SKM-1 (cell line): ENCODE results near the gene NHEJ1.

Experiments used
- DNase-seq: peaks from one replicate; lab custom pipeline; 2025; ENCODE audit not compliant: unreplicated experiment; lab: John Stamatoyannopoulos, UW

Gene NHEJ1

DNA sequence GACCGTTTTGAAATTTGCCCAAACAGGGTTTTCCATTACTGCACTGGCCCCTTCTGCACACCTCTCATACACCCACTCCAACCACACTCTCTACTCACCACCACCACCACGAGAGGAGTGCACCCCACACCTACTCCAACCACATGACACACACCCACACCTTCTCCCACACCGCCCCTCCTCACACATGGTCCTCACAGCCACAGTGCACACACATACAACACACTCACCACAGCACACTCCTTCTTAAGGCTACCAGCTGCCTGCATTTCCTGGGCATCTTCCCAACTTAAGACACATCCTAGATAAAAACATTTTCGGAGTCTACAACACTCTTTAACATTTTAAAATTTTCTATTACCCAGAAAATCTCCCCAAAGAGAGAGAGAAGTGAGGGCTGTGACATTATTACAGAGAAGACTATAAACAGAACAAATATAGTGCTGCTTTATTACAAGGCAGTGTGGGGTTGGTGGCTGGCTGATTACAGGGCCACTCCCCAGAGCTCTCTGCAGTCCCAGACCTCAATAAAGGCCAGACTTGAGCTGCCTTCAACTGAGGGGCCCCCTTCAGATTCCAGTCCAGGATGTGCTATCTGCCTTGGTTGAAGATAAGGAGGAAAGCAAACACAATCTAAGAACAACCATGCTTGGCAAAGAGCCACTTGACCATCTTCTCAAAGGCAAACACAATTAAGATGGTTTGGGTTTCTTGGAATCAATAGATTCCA lies 36.1 kb downstream of the NHEJ1 start:
- DNase-seq, result no peak

DNA sequence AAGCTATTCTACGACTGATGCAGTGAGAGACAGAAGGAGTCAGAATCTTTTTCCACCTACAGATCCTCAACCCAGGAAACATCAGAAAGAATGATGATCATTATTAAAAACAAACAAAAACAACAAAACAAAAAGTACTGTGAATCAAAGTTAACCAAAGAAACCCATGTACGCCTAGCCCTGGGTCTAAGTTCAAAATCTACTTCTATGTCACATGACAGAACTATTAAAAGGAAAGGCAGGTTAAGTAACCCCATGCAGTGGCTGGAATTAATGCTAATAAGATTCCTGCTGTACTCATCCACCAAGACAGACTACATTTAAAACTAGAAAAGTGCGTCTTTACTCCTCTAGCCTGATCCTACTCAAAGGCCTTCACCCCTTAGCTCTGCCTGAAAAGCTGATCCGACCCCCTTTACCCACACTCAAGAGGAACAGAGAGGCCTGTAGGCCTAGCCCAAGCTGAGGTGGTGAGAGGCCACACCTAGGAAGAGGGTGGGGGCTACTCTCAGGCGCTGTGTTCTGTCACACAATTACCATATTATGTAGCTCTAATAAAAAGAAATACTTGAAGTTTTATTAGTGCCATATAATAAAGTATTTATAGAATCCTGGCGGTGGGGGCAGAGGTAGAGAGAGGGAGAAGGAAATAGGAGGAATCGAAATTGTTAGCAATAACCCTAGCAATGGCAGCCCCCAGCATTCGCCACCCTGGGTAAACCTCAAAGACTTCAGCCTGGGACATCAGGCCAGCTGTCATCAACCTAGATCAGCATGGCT lies 37.1 kb downstream of the NHEJ1 start:
- no peak for DNase-seq

DNA sequence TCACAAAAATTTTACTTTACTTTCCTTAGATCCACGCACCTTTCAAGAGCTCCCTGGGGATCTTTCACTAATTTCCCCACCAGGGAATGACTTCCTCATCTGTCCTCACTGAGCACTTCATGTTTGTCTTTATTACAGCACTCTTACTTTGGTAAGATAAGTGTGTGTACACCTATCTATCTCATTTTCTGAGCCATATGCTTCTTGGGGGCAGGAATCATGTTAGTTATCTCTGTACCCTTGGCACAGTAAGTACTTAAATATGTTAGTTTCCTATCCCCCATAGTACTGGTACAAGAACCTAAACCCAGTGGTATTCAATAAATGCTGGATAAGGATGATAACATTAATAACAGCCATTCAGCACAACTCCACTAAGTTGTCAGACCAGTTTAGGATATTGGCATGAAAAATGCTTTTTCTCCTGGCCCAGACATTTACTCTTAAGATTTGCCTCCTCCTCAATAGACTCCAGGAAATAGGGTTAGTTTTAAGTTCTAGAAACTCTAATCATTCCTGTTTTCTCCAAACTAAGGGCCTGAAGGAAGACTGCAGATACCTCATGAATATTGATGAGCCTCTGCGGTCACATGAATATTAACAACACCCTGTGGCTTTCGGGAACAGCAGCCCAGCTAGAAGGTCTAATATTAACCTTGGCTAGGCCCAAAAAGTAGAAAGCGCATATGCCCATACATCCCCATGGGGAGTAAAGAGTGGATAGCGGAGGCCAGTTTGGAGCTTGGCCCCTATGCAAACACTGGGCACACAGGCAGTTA lies 38.2 kb downstream of the NHEJ1 start:
- no peak for DNase-seq

DNA sequence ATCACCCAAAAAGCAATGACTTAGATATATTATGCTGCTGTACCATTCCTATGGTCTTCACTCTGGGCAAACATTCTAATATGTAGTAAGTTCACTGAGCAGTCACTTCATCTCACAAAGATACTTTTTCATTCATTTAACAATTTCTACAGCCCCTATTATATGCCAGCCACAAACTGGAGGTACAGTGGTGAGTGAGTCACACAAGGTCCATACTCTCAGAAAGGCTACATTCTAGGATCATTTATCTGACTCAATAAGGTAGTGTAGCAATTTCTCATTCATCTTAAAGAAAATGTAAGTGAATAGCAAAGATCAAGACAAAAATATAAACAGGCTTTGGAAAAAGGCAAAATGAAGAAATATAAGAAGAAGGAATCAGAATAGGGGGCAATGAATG lies 40.5 kb downstream of the NHEJ1 start:
- DNase-seq, result no peak

DNA sequence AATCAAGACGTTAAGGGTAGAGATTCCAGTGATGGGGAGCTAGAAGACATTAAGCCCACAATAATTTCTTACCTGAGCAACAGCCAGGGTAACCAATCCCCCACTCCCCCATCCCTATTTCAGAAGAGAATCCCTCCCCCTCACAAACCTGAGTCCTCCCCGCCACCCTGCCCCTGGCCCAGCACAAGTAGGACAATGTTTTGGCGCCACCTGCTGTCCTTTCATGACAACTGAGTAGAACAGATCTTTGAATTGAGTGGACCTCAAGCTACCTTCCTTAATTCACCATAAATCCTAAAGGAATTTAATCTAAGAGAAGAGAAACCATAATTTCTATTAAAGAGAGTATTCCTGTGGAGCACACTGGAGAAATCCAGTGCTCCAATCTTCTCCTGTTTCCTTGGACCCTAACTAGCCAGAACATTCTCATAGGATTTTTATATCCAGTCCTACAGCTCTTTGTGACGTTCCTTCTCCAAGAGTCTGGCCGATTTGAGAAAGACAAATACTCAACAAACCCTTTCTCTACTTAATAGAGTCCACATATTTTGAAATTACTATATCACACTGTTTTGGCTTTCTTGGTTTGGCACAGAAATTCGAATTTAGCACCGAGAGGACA lies 41.1 kb downstream of the NHEJ1 start:
- no peak for DNase-seq

DNA sequence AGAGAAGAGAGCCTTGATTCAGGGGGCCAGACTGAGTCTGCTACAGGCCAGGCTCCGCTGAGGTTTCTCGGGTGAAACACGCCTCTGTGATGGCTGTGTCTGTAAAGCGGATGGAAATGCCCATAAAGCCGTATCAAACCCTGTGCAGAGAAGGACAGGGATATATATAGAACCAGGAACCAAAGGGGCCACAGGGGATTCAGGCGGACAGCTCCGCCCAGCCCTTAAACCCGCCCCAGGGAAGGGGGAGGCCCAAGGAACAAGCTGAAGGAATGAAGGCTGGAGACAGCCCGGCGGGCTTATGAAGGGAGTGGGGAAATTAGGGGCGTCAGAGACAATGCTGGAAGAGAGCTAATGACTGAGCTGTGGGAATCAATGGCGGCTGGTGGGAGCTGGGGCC lies 42.1 kb downstream of the NHEJ1 start:
- DNase-seq, result no peak

DNA sequence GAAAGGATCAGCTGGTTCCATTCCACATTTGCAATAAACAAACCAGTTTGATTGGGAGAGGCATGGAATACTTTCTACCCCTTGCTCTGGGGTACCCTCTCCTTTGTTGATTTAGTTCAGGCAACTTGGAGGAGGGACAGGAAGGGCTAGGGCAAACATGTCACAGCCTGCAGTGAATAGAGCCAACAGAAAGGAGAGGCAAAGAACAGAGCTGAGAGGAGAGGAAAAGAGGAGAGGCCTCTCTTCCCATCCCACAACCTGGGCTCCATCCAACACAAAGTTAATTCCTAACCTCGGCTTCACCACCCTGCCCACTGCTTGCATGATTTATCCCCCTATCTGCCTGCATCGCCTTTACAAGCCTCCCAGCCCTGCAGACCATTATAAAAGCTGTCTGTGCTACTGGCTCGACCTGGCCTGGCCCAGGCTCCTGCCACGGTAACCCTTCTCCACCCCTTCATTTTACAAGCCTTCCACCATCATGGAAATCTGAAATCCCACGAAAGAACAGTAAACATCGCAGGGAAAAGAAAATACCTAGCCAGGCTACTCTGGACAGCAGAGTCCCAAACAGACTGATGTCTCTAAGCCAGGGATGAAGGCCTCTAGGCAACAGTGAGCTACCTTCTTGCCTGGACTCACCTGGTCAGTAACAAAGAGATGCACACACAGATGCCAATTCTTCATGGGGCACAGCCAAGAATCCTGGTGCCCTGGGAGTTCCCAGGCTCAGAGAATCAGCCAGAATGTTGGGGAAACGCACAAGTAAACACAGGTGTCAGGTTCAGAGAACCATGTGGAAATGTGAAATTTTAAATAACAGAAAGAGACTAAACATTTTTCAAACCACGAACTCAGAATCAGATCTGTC lies 43.6 kb downstream of the NHEJ1 start:
- no peak for DNase-seq

DNA sequence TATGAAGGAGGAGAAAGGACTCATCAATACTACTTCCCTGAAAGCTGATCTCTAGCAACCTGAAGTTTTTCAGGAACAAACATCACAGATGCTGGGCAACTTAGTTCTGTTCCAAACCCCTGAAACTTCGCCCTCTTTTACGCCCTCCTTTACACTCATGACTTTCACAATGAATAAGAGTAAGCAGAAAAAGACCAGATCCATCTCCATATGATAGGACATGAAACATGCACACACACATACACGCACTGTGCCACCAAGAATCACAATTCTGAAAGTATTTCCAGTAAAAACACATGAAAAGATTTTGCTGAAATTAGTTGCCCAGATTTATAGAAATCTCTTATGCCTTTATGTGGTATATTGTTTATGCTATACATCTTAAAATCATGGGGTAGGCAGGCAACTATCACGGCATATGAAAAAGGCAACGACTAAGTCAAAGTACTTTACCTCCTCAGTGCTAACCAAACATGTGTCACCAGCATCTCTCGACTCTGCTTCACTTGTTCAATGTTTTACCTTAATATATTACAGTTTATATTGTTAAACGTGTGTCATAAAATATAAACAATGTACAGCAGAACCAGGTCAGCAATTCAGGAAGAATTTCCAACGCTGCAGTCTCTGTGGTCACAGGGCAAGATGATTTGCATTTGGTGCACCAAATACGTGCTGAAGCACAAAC lies 47.8 kb downstream of the NHEJ1 start:
- no peak for DNase-seq

DNA sequence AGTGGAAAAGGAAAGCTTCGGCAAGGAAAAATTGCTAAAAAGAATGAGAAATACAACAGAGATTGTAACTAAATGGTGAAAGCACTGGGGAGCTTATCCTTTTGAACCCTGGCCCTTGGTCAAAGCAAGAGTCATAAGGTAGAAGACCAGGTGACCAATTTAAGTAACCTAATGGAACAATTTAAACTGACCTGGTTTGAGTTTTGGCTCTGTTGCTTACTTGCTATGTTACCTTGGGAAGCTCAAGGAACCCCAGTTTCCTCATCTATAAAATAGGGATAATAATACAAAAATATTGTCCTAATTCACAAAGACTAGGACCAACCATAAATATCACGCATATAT lies 48.6 kb downstream of the NHEJ1 start:
- no peak for DNase-seq

DNA sequence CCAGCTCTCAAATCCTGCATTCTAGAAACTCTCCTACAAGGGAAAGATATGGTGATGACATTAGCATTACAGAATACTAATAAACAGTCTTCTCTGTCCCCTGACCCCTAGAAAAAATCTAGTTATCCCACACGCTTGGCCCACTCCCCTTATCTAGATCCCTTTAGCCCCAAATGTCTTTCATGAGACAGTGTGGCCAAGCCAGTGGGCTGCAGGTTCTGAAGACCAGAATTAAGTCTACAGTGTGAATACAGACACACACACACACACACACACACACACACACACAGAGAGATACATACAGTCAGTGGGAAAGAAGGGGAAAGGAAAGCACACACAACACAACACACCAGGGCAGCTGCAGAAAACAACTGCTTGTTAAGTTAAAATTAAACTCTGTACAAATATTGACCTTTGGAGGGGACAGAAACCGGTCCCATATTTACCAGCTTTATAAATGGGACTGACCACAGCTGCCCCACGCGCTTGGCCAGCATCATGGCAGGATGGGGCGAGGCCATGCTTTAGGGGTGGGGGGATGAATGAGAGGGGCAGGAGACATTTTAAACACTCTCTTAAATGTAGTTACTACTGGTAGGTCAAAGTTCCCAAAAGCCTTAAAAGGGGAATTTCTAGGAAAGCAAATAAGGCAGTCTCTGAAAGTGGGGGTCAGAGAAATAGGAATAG lies 49.1 kb downstream of the NHEJ1 start:
- DNase-seq, result no peak

DNA sequence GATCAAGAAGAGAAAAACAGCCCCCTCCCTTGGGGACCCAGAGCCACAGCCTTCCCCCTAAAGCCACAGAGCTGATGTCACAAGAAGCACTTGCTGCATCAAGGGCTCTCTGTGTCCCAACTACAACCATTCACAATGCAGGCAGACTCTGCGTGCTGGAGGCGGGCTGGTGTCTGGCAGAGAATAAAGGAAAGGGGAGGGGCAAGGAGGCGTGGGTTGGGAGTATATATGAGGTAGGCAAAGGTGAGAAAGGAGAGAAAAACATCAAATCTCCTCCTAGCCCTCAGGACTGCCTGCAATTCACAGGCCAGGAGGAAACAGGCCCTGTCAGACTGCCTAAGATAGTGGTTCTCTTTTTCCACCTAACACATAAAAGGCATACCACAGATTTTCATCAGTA lies 51.1 kb downstream of the NHEJ1 start:
- peak; percentile 74 for DNase-seq

DNA sequence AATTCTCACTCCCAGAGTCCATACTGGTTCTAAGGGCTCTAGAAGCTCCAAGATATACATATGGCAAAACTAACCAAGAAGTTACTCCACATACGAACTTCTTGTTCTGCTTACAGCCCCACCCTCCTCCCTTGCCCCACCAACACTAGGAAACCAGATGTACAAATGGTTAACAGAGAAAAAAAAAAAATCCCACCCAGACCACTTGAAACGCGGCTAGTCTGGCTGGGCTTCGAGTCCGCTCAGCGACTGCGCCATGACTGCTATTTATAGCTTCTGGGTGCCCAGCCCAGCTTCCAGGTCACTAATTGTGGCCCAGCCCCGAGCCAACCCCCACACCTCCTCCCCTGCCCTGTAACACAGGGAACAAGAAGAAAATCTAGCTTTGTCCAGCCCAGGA lies 52.9 kb downstream of the NHEJ1 start:
- no peak for DNase-seq

DNA sequence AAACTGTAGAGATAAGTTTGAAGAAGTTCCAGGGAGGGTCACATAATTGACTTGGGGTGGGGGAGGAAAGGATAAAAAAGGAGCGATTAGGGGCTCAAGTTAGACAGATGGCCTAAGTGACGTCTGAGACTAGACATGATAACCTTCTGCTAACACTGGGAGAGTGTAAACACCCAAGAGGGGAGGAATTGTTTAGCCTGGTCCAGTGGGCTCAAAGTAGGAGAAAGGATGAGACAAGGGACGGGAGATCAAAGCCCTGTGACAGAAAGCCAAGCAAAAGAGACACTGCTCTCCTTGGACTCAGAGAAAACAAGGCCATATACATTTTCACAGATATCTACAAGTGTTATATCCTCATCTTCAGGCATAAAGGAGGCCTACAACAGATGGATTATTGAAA lies 54.4 kb downstream of the NHEJ1 start:
- DNase-seq, result no peak

DNA sequence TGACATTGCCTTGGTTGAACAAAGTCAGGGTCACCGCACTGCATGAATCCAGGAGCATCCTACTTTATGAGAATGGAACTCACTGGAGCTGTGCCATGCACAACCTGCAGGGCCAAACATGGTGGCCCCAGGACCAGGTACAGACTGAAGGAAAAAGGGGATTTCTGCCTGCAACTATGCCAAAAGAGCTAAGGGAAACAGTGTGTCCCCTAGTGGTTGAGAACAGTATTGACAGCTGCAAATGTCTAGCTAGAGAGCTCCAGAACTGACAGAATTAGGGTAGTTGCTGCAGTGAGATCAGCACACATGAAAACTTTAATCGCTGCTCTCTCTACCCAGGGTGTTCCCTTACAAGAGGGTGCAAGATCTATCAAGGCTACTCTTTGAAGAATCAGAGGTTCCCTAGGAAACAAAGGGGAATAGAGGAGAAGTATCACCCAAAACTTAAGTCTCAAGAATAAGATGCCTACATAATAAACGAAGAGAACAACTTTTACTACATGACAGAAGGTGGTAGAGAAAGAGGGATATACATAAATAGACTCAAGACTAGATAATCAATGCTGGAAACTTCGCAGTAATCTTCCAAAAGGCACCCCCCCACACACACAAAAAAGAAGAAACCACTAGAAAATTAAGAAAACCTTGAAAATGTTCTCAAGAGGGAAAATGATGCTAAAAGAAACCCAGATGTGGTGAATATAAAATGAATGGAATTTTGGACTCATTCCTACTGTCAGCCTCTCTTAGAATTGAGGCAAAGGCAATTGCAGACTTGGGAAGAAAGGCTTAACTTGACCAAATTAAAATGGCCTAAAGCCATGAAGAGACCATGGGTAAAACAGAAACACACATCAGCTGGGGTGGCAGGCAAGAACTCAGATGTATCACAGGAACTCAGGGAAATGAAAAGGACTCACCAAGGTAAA lies 56.2 kb downstream of the NHEJ1 start:
- DNase-seq, result peak; percentile 62

DNA sequence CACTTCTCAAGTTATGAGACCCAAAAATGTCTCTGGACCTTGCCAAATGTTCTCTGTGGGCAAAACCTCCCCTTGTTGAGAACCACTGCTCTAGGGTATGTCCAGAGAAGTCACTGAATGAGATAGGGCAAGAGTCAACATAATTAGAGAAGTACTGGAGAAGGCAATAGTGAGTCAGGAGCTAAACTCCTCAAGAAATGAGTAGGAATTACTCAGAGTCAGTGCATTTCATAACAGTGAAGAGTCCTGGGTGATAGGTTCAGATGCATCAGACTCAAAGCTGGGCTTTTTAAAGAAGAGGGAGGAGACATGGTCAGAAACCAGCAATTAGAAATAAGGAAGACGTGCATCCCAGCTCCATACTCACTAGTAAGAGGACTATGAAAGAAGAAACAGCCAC lies 61.3 kb downstream of the NHEJ1 start:
- DNase-seq, result no peak

DNA sequence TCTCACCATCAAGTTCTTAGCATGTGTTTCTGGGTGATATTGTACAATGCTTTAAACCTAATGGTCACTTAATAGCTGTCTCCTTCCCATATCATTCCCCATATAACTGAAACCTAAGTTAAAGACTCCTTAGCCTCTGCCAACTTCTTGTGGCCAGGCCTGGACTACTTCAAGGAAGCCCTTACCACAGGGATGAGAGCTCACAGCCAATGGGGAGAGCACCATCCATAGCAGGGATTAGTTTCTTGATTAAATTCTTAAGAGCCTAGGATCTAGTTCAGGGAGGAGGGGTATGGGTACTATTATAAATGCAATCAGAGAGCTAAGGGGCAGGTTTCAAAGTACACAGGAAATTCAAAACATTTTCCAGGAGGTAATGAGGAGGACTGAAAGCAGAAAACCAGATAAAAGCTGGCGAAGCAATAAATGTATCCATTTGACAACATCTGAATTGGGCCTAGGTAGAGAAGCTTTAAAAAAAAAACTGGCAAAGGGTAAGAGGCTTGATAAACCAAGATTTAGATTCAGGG lies 65.1 kb downstream of the NHEJ1 start:
- no peak for DNase-seq

DNA sequence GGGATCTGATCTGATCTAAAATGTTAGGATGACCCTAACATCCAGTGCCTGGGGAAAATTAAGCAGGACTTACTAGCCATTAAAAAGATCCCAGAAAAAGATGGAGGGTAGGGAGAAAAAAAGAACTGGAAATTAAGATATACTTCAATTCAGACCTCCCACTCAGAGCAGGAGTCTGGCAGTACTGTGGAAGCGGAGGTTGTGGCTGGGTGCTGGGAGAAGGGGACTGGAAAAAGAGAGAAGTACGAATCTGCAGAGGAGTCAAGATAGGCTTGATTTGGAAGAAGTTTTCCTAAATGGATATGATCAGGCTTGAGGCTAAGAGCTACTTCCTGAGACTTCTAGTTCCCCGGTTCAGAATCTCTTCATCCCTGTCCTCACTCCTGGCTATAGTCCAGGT lies 66.4 kb downstream of the NHEJ1 start:
- DNase-seq, result no peak
